Body of pancreas (tissue), 4 donors: ENCODE results near the gene COX5A.

ENCODE experiments used
- CTCF ChIP-seq, 7 experiments: fragments of 450-650 bp in 4 of 7; fragments of 200-600 bp in 3 of 7; sonication (generic) in 3 of 7; IDR thresholded peaks; one replicate each; pipeline ENCODE4 v1.5.1; 2016 to 2019; ENCODE audit warnings: antibody characterized with exemption in 7 of 7
- POLR2A ChIP-seq, 3 donors: fragments of 450-650 bp; IDR thresholded peaks; one replicate each; pipeline ENCODE4 v1.6.1; 2016; ENCODE audit warnings: antibody characterized with exemption in 3 of 3, mild to moderate bottlenecking in 2 of 3

GRCh38 chr15:74891469-74891868, 46.4 kb downstream of the COX5A start:
- TF ChIP-seq CTCF (IDR thresholded peaks at IDR 0.05) (no peak), POLR2A (IDR thresholded peaks at IDR 0.05) (no peak)
